ENCODE data around the gene DBN1. TPM values are rescaled to one million over a fixed set of nuclear protein-coding genes. Genes with fewer than 3 reads are reported as not detected.

Gene DBN1
- total and polyA plus RNA-seq, 2 of the 8 experiments (the other 6 are each of a cell fraction or from before 2014, with no cell fraction given) = 168 to 333 TPM

- TF ChIP-seq KDM4A (IDR thresholded peaks at IDR 0.05; ENCODE audit: low read depth, low read length, severe bottlenecking) (no peak), BCL11A (IDR thresholded peaks at IDR 0.05; ENCODE audit: low read depth in 2 of 2, low read length in 2 of 2) (no peak), CTCF (IDR thresholded peaks at IDR 0.05; ENCODE audit: control extremely low read depth in 1 of 3, insufficient read depth in 1 of 3, low read depth in 1 of 3, low read length in 3 of 3) (peak in 1 of 3 experiments; percentile 7; a peak in 1 of 4 replicates), HDAC2 (IDR thresholded peaks at IDR 0.05; ENCODE audit: borderline replicate concordance in 1 of 2, low read depth in 2 of 2, low read length in 2 of 2) (peak in 1 of 2 experiments; percentile 90; a peak in 2 of 4 replicates), TAF7 (optimal IDR thresholded peaks at IDR 0.05; ENCODE audit: borderline replicate concordance, low read depth, low read length) (peak; percentile 73), MAFK (IDR thresholded peaks at IDR 0.05; ENCODE audit: low read depth, low read length) (no peak), SUZ12 (IDR thresholded peaks at IDR 0.05; ENCODE audit: low read length) (0 out of 2 replicates have a peak, but pooled peaks have one; percentile 10), CBX8 (IDR thresholded peaks at IDR 0.05; ENCODE audit: borderline replicate concordance, low read depth, low read length) (no peak), SRF (IDR thresholded peaks at IDR 0.05; ENCODE audit: low read depth, low read length) (no peak), KDM5A (IDR thresholded peaks at IDR 0.05; ENCODE audit: low read length) (no peak), CREB1 (IDR thresholded peaks at IDR 0.05) (no peak), FOSL1 (IDR thresholded peaks at IDR 0.05; ENCODE audit: insufficient read depth, low read depth, low read length) (peak; percentile 47; the same call in 1 of the 2 replicates), SAP30 (IDR thresholded peaks at IDR 0.05; ENCODE audit: insufficient read depth, insufficient replicate concordance, low read length) (no peak), RAD21 (IDR thresholded peaks at IDR 0.05 in 1 of 2, conservative IDR thresholded peaks at IDR 0.05 in 1 of 2; ENCODE audit: low read depth in 2 of 2, low read length in 2 of 2) (no peak), SIRT6 (IDR thresholded peaks at IDR 0.05; ENCODE audit: low read length) (no peak), ZNF274 (IDR thresholded peaks at IDR 0.05; ENCODE audit: borderline replicate concordance, extremely low read depth, low read length) (no peak), EGR1 (IDR thresholded peaks at IDR 0.05; ENCODE audit: borderline replicate concordance, low read depth, low read length) (peak; percentile 52), SP1 (IDR thresholded peaks at IDR 0.05; ENCODE audit: low read depth, low read length) (peak; percentile 82), JUN (IDR thresholded peaks at IDR 0.05; ENCODE audit: low read depth, low read length) (no peak)
Measured at GRCh38 chr5:177497292-177498012, 24.0 kb upstream of the DBN1 start, which contains the start of gene PDLIM7 (continued).
